ENCODE results near the gene FZD8. TPM values are rescaled to one million over a fixed set of nuclear protein-coding genes. Genes with fewer than 3 reads are reported as not detected.

FZD8 gene
- total RNA-seq, 4 donors from 2014 or later: 3.0 to 9.3 (median 4.1) TPM

GRCh38 chr10:35626971-35627507 is 15.1 kb downstream of the FZD8 start:
- H3K27me3 ChIP-seq: no peaks in the 10 kb centered on the region
- H3K9me3 ChIP-seq: no peaks in the 10 kb centered on the region
- H3K36me3 ChIP-seq: no peaks in the 10 kb centered on the region
- no peak overlapping the region for H3K27ac ChIP-seq
- no peak for TF ChIP-seq CTCF (IDR thresholded peaks at IDR 0.05 in 4 of 5, conservative IDR thresholded peaks at IDR 0.05 in 1 of 5)
- TF ChIP-seq POLR2A (IDR thresholded peaks at IDR 0.05): no peak
- in situ Hi-C loops (cut with MboI; ENCODE audit: low sequenced_read_pairs in 4 of 4) (no loop called here), intact Hi-C loops (cut with DNase I; ENCODE audit: low total_unique reads) (no loop called here)
- DNase-seq: no peak
- H3K4me3 ChIP-seq: no peak overlapping the region
- H3K4me1 ChIP-seq: no peaks in the 10 kb centered on the region
- no peak for ATAC-seq

GRCh38 chr10:35614312-35614711 is 27.8 kb downstream of the FZD8 start:
- Histone ChIP-seq H3K27ac (no peak overlapping the region), H3K9me3 (no peaks in the 10 kb centered on the region), H3K27me3 (peaks cover 3 to 7% (median 5%) of the 10 kb centered on the region in 3 donors), H3K4me3 (no peak overlapping the region), H3K4me1 (no peaks in the 10 kb centered on the region), H3K36me3 (no peaks in the 10 kb centered on the region)
- no peak for DNase-seq
- intact Hi-C loops (cut with DNase I; ENCODE audit: low total_unique reads): no loop called here
- no peak for ATAC-seq
- TF ChIP-seq POLR2A (IDR thresholded peaks at IDR 0.05): no peak
- no peak for TF ChIP-seq CTCF (IDR thresholded peaks at IDR 0.05 in 4 of 5, conservative IDR thresholded peaks at IDR 0.05 in 1 of 5)
- in situ Hi-C loops (cut with MboI; ENCODE audit: low sequenced_read_pairs in 4 of 4): no loop called here

- in situ Hi-C loops (cut with MboI; ENCODE audit: low sequenced_read_pairs in 4 of 4): no loop called here
- no peak for ATAC-seq
Measured at GRCh38 chr10:35613597-35614226, 28.4 kb downstream of the FZD8 start.

GRCh38 chr10:35613107-35613440 is 29.0 kb downstream of the FZD8 start:
- Histone ChIP-seq H3K27me3 (peaks cover 10 to 18% (median 10%) of the 10 kb centered on the region in 3 donors), H3K27ac (no peak overlapping the region), H3K4me1 (peaks cover 0 to 3% of the 10 kb centered on the region in 2 donors), H3K4me3 (no peak overlapping the region), H3K36me3 (no peaks in the 10 kb centered on the region), H3K9me3 (no peaks in the 10 kb centered on the region)
- intact Hi-C loops (cut with DNase I; ENCODE audit: low total_unique reads): no loop called here
- DNase-seq: no peak
- in situ Hi-C loops (cut with MboI; ENCODE audit: low sequenced_read_pairs in 4 of 4): no loop called here
- no peak for ATAC-seq
- no peak for TF ChIP-seq CTCF (IDR thresholded peaks at IDR 0.05 in 4 of 5, conservative IDR thresholded peaks at IDR 0.05 in 1 of 5)

More at GRCh38 chr10:35613597-35614226, 28.4 kb downstream of the FZD8 start:
- no peak for TF ChIP-seq CTCF (IDR thresholded peaks at IDR 0.05 in 4 of 5, conservative IDR thresholded peaks at IDR 0.05 in 1 of 5)
- TF ChIP-seq POLR2A (IDR thresholded peaks at IDR 0.05): no peak
- H3K27me3 ChIP-seq: peaks cover 4 to 11% (median 5%) of the 10 kb centered on the region in 3 donors
- intact Hi-C loops (cut with DNase I; ENCODE audit: low total_unique reads): no loop called here
- no peaks in the 10 kb centered on the region for H3K4me1 ChIP-seq
- DNase-seq: no peak
- no peak overlapping the region for H3K27ac ChIP-seq
- H3K36me3 ChIP-seq: no peaks in the 10 kb centered on the region
- no peak overlapping the region for H3K4me3 ChIP-seq
- no peaks in the 10 kb centered on the region for H3K9me3 ChIP-seq
